ENCODE measurements around the gene CCDC137.

DNA sequence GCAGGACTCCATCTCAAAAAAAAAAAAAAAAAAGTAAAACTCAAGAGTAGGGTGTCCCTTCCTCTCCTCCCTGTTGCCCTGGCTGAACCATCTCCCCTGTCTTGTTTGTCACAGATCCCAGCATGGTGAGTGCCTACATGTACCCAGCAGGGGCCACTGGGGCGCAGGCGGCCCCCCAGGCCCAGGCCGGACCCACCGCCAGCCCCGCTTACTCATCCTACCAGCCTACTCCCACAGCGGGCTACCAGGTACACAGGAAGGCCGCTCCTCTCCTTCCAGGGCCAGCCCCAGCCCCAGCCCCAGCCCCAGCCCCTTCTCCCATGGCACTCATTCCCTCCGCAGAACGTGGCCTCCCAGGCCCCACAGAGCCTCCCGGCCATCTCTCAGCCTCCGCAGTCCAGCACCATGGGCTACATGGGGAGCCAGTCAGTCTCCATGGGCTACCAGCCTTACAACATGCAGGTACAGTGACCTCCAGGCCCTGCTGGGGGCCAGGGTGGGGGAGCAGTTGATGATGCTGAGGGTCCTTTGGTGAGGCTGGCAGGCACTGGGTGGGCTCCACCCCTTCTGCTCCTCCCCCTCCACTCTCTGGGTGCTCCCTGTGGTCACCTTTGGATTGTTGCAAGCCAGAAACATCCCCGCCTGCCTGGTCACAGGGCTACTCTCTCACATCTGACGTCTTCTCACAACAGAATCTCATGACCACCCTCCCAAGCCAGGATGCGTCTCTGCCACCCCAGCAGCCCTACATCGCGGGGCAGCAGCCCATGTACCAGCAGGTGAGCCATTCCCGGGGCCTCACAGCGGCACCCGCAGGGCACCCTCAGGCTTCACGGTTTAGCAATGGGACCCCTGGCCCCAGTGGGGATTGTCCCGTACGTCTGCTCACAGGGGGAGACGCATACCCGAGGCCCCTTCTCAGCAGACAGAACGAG lies 34.1 kb downstream of the CCDC137 start:
- no peak for TF ChIP-seq TCF12 (IDR thresholded peaks at IDR 0.05)
- TF ChIP-seq RXRA (IDR thresholded peaks at IDR 0.05; ENCODE audit: borderline replicate concordance, low read depth), result no peak
